Measurements from ENCODE around the gene PDIA3.

DNA sequence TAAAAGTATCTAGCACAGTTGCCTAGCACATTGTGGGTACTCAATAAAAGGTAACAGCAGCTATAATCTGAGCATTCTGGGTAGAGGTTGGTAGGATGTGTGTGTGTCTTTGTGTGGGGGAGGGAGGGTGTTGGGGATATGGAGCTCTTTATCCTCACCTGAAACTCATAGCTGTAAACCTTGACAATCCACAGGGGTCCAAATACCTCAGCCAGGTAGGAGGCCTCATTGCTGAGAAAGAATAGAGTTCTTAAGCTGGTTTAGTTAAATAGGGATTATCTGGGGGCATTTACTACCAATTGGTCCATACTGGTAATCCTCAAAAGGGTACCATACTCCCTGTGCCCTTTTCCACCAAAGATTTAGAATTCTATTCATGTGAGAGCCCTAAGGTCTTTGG lies 49.8 kb downstream of the PDIA3 start:
- TF ChIP-seq, protein P1, sequence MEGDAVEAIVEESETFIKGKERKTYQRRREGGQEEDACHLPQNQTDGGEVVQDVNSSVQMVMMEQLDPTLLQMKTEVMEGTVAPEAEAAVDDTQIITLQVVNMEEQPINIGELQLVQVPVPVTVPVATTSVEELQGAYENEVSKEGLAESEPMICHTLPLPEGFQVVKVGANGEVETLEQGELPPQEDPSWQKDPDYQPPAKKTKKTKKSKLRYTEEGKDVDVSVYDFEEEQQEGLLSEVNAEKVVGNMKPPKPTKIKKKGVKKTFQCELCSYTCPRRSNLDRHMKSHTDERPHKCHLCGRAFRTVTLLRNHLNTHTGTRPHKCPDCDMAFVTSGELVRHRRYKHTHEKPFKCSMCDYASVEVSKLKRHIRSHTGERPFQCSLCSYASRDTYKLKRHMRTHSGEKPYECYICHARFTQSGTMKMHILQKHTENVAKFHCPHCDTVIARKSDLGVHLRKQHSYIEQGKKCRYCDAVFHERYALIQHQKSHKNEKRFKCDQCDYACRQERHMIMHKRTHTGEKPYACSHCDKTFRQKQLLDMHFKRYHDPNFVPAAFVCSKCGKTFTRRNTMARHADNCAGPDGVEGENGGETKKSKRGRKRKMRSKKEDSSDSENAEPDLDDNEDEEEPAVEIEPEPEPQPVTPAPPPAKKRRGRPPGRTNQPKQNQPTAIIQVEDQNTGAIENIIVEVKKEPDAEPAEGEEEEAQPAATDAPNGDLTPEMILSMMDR (IDR thresholded peaks at IDR 0.05): no peak
- TF ChIP-seq POLR2A (IDR thresholded peaks at IDR 0.05): no peak
